Middle frontal gyrus (tissue), 1 donor: ENCODE data around the gene CCSER1.
"Not testable (repeated sequence)": the region's sequence is repeated elsewhere in the genome, so short reads cannot be mapped to it uniquely, and the experiment has no call there.

Source experiments
- DNase-seq: peaks from one replicate; pipeline ENCODE4 v3.0.0-alpha.2; 2015; ENCODE audit warnings: low spot score; ENCODE audit errors: extremely low spot score

Gene CCSER1

GRCh38 chr4:90281541-90282355 lies 154.6 kb downstream of the CCSER1 start:
- no peak for DNase-seq

GRCh38 chr4:90290345-90290744 lies 163.2 kb downstream of the CCSER1 start:
- no peak for DNase-seq

- no peak for DNase-seq
These were observed 165.2 kb downstream of the CCSER1 start for GRCh38 chr4:90292438-90292837.

- no peak for DNase-seq
These were observed 166.1 kb downstream of the CCSER1 start for GRCh38 chr4:90293320-90293719.

- DNase-seq, result no peak
These were observed 172.2 kb downstream of the CCSER1 start for GRCh38 chr4:90299373-90299772.

GRCh38 chr4:90306810-90307209 lies 179.6 kb downstream of the CCSER1 start:
- DNase-seq, result no peak

GRCh38 chr4:90317140-90317539 lies 189.9 kb downstream of the CCSER1 start:
- not testable (repeated sequence) for DNase-seq

- DNase-seq, result no peak
These were observed 190.6 kb downstream of the CCSER1 start for GRCh38 chr4:90317785-90318184.

GRCh38 chr4:90318193-90318592 lies 191.0 kb downstream of the CCSER1 start:
- DNase-seq, result no peak

- no peak for DNase-seq
These were observed 201.4 kb downstream of the CCSER1 start for GRCh38 chr4:90328558-90328957.

GRCh38 chr4:90330546-90330945 lies 203.4 kb downstream of the CCSER1 start:
- no peak for DNase-seq

- DNase-seq, result no peak
These were observed 218.5 kb downstream of the CCSER1 start for GRCh38 chr4:90345549-90346215.

- DNase-seq, result no peak
These were observed 222.4 kb downstream of the CCSER1 start for GRCh38 chr4:90349636-90350035.

GRCh38 chr4:90357117-90357710 lies 230.0 kb downstream of the CCSER1 start:
- DNase-seq, result no peak

- no peak for DNase-seq
These were observed 247.9 kb downstream of the CCSER1 start for GRCh38 chr4:90375081-90375480.

- no peak for DNase-seq
These were observed 266.0 kb downstream of the CCSER1 start for GRCh38 chr4:90393215-90393614.

- DNase-seq, result no peak
These were observed 276.6 kb downstream of the CCSER1 start for GRCh38 chr4:90403781-90404180.

- DNase-seq, result not testable (repeated sequence)
These were observed 280.7 kb downstream of the CCSER1 start for GRCh38 chr4:90407897-90408296.

- not testable (repeated sequence) for DNase-seq
These were observed 285.6 kb downstream of the CCSER1 start for GRCh38 chr4:90412786-90413185.

GRCh38 chr4:90415116-90415515 lies 287.9 kb downstream of the CCSER1 start:
- no peak for DNase-seq

GRCh38 chr4:90419124-90419711 lies 292.0 kb downstream of the CCSER1 start:
- DNase-seq, result peak; percentile 50

- no peak for DNase-seq
These were observed 294.0 kb downstream of the CCSER1 start for GRCh38 chr4:90421161-90421560.
